HG02970 (cell line): ENCODE measurements around the gene STAT5A.

Source experiments
- ATAC-seq: cut with Tn5 transposase; IDR thresholded peaks from one replicate; pipeline ENCODE4 v1.9.1; 2021; ENCODE audit warnings: mild to moderate bottlenecking, moderate library complexity, moderate number of reproducible peaks; ENCODE audit not compliant: unreplicated experiment, low FRiP score

Gene STAT5A

DNA sequence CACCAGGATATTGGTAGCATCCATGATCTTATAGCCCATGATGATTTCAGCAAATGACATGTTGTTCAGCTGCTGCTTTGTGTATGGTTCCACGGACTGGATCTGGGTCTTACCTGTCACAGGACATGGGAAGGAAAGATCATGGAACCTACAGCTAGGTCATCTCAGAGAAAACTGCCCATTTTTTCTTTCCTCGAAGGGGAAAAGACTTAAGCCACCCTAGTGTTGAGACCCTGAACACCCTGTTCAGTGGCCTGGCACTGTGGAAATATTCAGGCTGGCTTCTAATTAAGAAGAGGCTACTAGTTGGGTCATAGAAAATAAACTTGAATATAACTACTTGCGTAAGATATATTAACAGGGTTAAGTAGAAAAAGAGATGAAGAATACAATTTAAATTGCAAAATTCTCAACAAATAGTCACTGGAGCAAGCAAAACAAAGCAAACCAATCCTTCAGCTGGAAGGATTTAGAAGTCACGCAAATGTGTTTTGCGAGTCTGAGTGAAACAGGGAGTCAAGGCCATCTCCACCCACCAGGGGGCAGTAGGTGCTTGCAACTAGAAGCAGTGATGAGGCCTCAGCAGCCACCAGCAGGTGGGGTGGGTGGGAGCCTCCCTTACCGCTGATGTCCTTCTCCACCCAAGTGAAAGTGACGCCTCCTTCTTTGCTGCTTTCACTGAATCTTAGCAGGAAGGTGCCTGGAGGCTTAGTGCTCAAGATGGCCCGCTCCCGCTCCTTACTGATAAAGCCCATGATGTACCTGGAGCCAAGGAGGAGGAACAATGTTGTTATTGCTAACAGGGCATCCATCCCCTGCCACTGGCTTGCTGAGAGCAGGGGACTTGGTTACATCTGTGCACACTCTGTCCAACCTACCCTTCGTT is 34.3 kb downstream of the STAT5A start:
- peak; percentile 60 for ATAC-seq

DNA sequence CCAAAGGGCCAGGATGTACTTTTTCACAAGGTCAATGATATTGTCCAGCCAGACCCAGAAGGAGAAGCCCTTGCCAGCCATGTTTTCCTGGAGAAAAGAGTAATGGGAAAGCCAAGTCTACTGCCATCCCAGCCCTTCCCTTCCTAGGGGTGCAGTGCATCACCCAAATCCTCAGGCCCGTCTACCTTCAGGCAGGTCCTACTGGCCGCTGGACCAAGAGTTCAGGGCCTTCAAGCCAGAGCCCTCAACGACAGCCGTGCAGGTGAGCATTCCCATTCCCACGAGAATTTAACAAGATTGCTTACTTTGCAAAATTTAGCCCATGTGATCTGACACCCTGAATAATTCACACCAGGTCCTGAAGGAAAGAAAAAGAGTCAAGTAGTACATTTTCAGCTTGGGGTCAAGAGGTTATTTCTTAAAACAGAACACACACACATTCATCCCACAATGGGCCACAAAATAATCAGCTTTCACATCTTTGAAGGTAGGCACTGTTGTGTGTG is 35.0 kb downstream of the STAT5A start:
- ATAC-seq, result peak; percentile 10

DNA sequence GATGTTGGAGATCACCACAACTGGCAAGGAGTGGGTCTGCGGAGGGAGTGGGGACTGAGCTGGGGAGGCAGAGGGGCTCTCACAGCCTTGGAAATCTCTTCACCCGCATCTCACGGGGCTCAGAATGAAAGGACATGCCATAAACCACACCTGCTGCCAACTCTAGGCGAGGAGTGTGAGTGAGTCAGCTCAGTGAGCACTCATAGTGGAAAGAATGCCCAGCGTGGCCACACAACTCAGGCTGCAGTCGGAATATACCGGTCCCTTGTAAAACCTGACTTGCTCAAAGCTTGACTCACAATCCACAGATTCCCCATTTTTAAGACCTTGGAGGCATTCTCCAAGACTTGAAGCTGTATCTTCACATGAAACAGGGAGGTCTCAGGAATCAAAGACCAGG is 36.7 kb downstream of the STAT5A start:
- ATAC-seq, result no peak

DNA sequence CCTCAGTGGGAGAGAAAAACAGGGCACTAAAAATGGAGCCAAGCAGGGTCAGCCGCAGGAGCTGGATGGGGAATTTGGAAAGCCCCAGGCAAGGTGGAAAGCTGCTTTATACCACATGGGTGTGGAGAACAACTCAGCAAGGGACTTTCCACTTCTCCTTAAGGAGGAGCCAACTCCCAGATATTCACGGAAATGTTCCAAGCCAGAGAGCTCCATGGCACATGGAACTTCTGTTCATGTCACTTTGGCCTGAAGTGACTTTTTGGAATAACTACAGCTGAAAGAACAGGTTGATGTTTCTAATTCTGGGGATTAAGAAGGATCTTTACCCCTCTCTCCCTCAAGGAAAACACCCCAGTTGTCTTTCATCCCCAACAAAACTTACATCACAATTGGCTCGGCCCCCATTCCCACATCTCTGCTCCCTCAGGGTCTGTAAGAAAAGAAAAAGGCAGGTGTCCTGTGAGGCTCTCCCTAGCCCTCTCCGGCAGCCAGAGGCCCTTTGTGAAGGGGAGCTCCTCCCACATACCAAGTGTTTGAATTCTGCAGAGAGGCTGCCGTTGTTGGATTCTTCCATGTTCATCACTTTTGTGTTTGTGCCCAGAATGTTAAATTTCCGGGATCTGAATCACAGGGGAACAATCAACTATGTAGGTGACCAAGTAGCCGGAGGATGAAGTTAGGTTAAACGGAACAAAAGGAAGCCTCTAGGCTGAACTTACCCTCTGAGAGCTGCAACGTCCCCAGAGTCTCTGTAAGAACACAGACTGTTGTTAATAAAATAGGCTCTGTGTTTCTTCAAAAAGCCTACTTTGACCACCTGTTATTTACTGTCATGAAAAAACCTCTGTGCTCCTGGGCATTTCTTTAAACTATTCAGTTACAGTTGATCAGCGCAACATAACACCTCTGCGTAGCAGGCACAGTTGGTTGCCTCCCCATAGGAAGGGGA is 41.0 kb downstream of the STAT5A start:
- no peak for ATAC-seq

DNA sequence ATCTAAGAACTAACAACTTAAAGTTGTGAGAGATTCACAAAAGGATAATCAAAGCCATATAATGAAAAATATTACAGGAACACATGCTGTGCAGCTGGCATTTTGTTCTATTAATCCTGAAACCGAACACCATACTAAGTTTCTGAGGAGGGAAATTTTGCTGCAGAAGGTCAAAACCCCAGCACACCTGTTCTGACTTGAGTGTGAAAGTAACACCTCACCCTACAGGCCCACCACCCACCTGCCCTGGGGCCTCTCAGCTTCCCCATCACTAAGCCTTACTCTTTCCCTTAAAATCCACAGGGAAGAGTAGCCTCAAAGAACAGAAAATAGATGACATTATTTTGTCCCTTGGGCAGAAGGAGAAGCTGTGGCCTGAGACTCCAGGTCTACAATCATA is 44.8 kb downstream of the STAT5A start:
- no peak for ATAC-seq

DNA sequence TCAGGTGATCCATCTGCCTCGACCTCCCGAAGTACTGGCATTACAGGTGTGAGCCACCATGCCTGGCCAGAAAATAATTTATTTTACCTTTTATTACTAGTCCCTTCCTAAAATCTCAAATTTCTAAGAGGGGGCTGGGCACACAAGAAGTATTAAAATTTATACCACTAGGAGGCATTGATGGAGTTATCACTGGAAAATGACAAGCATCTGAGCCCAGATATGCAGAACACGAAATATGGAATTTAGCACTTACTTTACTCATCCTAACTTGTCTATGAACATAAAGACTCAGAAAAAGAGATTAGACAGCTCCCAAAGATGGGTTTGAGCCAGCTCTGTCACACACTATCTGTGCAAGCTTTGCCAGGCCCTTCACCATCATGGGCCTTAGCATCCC is 46.4 kb downstream of the STAT5A start:
- ATAC-seq, result no peak

DNA sequence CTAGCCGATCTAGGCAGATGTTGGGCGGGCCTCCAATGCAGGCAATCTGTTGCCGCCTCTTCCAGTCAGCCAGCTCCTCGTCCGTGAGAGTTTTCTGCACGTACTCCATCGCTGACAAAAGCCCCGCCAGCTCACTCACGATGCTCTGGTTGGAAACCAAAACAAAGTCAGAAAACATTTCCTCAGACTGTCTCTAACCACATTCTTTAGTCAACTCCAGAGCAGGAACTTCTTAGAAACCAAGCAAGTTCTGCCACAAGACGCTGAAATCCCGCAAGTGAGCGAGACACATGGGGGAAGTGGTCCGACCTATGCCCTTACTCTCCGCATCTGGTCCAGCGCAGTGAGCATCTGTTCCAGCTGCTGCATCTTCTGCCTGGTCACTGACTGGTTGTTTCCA is 49.1 kb downstream of the STAT5A start:
- ATAC-seq, result no peak

DNA sequence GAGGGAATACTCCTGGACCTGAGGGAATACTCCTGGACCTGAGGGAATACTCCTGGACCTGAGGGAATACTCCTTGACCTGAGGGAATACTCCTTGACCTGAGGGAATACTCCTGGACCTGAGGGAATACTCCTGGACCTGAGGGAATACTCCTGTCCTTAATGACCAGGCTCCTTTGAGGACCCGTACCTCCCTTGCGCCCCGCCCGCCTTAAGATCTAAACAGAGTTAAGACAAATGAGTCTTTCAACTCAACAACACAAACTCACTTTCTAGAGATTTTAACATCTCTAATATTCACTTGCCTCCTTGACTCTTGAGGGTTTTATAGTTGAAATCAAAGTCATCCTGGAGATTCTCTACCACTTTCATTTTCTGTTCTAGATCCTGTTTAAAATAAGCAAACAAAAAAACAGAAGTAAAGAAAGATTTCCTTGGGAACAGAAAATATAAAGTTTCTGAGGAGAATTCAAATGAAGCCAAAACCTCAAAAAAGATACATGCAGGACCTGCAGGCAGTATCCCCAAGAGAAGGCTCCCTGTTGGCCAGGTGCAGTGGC is 50.2 kb downstream of the STAT5A start:
- ATAC-seq, result no peak

DNA sequence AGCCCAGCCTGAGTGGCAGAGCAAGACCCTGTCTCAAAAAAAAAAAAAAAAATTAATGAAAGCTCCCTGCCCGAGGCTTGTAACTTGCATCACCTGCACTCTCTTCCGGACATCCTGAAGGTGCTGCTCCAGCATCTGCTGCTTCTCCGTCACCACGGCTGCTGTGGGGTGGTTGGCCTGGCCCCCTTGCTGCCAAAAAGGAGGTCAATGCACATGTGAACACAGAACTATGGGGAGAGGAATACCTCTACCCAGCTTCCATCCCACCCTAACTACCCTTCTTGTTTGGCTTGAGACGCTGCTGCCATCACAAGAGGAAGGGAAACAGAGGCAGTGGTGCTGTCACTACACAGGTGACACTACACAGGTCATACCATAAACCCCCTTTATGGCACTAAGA is 50.9 kb downstream of the STAT5A start:
- no peak for ATAC-seq

DNA sequence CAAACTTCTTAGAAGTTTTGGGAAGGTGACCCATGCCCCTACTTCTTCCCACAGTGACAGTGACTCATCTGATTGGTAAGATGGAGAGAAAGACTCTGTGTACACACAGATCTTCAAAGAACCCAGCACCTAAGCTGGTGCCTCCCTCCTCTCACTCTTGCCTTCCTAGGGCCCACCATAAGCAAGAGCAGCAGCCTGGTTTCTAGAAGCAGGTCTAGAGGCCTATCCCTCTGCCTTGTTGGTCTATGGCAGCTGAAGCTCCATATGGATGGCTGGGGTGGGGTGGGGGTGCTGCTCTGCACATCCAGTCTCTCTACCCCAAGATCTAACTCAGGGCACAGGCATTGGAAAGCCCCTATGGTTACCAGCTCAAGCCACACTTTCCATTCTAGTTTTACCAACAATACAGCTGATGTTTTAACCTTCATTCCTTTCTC is 52.4 kb downstream of the STAT5A start:
- no peak for ATAC-seq

DNA sequence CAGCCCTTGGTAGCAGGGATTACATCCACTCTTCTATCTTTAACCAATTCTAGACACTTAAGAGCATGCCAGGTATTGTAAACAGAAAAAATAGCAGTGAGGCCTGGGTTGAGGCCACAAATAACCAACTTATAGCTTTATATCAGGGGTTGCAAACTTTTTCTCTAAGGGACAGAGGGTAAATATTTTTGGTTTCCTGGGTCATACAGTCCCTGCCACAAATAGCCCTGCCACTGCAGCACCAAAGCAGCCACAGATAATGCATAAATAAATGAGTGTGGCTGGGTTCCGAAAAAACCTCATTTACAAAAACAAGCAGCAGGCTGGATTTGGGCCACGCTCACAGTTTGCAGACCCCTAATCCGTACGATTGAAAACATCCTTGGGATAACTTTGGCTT is 53.3 kb downstream of the STAT5A start:
- ATAC-seq, result no peak

DNA sequence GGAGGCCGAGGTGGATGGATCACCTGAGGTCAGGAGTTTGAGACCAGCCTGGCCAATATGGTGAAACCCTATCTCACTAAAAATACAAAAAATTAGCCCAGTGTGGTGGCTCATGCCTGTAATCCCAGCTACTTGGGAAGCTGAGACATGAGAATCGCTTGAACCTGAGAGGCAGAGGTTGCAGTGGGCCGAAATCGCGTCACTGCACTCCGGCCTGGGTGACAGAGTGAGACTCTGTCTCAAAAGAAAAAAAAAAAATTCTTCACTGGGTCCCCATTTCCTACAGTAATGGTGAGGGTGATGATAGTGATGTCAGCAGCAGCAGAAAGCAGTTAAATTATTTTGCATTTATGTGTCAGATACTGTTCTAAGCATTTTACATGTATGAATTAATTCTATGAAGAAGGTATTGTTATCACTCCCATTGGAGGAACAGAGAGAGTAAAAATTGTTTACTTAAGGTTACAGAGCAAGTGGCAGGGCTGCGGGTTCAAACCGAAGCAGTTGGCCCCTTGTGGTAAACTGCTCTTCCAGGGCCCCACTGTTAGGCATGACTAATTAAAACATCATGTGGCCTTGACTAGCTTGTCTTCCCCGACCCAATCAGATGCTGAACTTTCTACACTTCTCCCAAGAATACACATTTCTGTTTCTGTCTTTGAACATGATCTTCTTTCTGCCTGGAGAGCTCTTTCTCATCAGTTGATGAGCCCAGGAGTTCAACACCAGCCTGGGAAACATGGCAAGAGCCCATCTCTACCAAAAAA is 54.1 kb downstream of the STAT5A start:
- no peak for ATAC-seq

DNA sequence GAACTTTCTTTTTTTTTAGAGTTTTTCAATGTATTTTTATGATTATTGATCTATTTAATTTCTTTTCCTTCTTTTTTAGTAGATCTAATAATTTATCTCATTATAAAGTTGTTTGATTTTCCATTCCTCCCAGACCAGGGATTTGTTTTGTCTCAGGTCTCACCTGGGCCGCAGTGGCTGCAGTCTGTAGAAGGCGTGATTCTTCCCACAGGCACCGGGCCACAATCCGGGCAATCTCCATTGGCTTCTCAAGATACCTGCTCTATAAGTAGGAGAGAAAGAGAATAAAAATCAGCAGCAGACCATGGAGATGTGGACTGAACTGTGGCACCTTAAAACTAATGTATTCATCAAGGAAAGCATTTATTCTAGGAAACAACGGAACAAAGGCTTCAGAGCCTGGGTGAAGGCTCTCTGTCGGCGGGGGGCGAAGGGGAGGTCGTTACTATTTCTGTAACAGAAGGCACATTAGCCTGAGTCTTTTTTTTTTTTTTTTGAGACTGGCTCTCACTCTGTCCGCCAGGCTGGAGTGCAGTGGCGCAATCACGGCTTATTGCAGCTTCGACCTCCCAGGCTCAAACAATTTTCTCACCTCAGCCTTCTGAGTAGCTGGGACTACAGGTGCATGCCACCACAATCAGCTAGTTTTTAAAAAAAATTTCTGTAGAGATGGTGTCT is 57.2 kb downstream of the STAT5A start:
- ATAC-seq, result no peak

DNA sequence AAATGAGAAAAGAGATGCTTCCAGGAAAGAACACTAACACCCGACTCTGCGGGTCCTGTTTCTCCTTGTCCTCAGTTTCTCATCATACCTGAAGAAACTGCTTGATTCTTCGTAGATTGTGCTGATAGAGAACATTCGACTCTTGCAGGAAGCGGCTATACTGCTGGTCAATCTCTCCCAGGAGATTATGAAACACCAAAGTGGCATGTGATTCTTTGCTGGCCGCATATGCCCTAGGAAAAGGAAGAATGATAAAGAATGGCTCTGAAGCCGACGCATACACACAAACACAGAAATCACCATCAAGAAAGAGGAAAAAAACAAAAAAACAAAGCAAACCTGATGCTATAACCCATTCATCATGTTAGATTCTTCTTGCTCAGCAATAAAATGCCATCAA is 58.2 kb downstream of the STAT5A start:
- no peak for ATAC-seq

DNA sequence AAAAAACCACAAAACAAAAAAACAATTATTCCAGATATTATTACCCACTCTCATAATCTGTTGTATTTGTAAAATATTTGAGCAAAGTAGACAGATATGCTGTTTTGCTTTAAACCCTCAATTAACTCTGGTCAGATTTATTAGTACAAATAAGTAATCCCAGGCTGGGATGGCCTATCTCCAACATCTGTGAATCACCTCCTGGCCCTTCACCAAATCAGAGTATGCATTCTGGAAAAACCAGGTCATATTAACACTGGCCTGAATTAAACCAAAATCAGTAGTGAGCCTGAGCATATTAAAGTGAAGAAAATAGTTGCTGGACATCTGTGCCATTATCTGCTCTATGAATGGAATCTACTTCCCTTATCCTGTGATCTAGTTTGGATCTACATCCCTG is 58.9 kb downstream of the STAT5A start:
- no peak for ATAC-seq

DNA sequence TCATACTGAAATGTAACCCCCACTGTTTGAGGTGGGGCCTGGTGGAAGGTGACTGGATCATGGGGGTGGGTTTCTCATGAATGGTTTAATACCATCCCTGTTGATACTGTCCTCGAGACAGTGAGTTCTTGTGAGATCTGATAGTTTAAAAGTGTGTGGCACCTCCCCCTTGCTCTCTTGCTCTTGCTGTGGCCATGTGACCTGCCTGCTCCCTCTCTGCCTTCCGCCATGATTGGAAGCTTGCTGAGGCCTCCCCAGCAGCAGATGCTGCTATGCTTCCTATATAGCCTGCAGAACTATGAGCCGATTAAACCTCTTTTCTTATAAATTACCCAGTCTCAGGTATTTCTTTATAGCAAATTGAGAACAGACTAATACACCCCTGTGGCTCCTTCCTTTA is 59.3 kb downstream of the STAT5A start:
- ATAC-seq, result no peak

DNA sequence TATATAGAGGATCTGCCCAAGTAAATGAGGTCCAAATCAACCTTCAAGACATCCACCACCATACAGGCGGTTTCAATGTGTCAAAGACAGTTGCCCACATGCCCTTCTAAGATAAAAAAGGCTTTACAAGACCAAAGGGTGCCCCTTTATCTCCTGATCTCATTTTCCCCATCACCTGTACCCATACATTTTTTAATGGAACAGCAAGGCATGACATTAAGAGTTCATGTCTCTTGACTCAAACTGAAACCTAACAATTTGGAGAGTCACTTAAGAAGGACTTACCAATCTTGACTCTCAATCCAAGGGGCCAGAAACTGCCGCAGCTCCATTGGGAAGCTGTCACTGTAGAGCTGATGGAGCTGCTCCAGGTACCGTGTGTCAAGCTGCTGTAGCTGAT is 59.8 kb downstream of the STAT5A start:
- no peak for ATAC-seq

DNA sequence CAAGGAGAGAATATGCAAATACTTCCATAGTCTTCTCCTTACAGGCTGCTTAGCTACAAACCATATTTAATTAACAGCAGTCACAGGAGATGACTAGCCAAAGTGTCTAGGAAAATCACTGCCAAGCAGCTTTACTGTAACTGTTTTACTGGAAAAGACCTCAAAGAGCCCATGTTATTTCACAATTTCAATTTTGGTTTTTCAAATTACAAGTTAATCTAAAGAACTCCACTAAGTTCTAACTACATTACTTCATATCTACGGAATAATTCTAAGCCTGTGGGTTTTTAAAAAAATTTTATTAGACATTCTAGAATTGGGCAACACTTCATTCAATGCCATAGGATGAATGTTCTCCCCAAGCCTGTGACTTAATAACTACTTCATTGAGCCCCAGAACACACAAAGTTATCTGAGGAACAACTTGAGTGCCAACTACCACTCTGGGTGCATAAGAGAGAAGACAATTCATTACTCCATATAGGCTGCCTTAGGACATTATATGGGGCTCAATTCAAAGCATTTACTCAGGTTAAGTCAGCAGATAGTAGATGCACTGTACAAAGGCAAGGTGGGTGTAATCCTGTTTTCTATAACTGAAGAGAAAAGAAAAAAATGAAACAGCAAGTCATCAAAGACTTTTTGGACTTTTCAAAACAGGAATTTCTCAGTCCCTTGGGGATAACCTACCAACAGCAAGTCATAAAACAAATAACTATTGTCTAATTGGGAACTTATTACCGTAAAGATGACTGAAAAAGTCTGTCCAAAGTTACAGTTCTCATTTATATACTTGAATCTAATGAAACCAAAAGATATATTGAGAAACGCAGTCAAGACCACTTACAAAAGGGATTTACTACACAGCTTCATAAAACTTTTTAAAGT is 66.9 kb downstream of the STAT5A start:
- no peak for ATAC-seq

DNA sequence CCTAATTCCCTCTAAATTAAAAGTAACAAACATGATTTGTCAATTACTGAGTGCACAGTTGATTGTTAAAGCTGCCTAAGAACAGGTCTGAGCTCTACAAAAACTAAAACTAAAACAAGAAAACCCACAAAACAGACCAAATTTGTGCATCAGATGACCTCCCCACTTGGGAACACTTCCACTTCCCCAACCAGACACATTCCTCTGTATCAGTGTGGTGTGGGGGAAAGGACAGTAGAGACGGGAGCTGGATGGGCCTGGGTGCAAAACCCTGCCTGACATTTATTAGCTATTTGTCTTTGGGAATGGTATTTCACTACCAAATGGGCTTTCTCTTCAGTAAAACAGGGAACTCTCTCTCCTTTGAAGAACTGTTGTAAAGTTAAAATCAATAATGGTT is 70.1 kb downstream of the STAT5A start:
- ATAC-seq, result no peak
